ENCODE results near the gene ADCY5.

The ADCY5 gene

DNA sequence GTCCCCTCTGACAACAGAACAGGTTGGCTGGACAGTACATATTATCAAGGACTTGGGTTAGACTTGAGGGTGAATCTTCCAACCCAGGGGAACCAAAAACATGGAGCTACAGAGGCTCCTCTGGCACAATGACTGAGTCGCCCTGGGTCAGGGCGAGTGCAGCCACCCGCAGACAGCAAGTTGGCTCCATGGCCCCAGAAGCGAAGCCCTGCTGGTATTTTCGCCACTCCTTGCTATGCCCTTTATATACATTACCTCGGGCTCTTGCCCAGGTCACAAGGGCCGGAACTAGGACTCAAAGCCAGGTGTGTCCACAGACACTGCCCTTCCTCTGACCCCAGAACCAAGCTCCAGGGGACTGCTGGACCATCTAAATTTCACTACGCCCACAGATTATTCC is 64.6 kb downstream of the ADCY5 start:
- no peak for DNase-seq

DNA sequence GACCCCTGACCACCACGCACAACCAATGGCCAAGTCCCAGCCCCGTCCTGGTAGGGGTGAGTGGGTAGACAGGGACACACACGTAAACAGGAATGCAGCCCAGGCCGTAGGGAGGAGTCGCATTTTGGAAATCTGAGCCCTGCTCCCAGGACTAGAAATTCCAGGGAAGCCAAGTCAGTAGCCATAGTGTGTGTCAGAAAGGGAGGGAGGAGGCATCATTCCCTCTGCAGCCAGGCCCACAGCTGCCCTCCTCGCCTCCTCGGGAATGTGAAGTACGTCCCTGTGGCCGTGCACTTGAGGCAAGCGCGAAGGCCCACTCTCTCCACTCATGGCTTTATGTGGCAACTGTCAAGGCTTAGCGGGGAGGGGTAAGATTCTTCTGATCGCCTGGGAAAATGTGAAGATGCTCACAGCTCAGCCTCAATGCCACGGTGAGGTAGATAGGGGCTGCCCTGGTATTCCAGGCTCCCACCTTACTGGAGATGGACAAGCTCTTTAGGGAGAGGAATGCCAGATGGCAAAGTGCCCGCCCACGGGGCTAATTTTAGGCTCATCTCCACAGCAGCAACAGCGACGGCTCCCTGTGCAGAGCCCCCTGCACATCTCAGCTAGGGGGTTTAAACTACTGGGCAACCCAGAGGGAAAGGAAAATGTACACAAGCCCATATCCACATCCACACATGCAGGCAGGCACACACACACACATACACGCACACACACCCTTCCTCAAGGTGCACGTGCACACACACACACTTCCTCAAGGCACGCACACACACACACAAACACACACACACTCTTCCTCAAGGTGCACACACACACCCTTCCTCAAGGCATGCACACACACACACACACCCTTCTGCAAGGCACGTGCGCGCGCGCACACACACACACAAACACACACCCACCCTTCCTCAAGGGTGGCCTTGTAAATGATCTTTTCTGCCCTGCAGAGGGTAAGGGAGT is 65.5 kb downstream of the ADCY5 start:
- DNase-seq = no peak

DNA sequence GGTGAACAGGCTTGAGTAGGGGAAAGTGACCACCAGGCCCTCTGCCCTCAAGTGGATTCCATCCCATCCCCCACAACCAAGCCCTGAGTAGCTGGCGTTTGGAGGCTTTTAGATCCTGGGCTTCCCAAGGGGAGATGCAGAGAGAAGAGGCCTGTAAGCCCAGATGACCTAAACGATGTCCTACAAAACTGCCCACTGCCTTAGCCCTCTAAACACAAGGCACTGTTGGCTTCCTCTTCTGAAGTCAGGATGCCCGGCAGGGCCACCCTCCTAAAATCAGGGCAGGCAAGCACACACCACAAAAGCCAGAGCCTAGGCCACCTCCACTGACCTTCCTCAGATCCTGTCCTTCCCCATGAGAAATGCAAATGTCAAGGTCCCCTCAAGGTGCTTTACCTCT is 68.6 kb downstream of the ADCY5 start:
- no peak for DNase-seq

DNA sequence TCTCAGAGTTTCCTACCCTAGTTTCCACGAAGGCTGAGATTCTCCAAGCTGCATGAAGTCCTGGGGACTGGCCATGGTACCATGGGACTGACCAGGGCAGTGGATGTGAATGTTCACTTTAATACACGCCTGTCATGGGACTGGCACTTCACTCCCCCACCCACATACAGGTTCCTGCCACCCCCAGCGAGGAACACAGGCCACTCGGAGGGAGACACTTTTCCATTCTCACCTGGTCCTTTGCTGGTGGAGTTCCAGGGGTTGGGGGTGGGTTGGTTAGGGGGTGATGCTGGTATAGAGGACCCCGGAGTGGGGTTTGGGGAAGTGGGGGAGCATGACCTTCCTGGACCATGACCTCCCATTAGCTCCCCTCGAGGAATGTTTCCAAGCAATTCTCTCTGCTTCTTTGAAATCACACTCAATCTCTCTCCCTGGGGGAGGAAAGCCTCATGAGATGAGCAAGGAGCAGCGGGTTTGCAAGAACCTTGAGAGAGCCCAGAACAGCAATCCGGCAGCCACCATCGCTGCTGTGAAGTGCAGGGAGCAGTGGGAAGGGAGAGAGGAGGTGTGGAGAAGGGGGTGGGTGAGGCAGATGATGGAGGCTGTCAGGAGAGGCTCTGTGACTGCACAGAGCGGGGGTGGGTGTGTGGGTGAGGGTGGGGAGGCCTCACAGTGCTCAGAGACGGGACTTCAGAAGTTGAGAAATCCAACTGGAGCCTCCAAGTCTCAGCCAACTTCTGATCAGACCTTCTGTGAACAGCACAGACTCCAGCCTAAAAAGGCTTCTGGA is 69.7 kb downstream of the ADCY5 start:
- DNase-seq = no peak

DNA sequence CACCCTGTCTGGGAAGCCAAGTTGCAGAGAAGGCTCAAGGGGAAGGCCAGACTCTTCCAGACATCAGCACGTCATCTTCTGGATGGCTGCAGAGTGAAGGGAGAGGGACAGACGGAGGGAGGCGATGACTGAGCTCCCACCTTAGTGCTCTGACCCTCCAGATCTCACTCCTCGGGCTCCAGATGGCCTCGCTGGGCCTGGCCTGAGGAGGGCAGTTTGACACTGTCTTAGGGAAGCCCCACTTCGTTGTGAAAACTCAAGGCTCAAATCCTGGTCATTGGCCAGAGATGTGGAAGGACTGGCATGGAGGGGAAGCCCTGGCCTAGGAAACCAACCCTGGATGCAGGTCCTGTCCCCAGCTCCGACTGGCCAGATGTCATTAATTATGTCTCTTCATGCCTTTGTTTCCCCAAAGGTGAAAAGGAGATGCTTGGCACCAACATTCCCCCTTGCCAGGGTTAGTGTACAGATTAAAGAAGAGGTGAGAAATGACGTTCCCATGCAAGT is 70.4 kb downstream of the ADCY5 start:
- DNase-seq = no peak

DNA sequence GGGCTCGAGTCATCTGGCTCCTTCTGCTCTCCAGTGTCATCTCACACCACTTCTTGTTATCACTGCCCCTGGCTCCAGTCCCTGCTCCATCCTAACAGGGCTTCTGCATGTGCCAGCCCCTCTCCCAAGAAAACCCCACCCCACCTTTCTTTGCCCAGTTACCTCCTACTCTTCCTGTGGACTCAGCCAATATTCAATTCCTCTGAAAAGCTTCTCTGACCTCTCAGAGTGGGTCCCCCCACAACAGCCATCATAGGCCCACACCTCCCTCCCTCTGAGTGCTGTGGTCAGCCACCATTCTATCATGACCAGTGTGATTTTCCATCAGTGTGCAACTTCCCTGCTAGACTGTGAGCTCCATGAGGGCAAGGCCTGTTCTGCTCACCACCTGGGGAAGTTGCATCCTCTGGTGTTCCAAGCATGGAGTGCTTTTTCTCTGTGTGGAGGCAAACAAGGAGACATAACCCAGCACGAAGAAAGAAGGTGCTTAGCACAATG is 71.6 kb downstream of the ADCY5 start:
- no peak for DNase-seq

DNA sequence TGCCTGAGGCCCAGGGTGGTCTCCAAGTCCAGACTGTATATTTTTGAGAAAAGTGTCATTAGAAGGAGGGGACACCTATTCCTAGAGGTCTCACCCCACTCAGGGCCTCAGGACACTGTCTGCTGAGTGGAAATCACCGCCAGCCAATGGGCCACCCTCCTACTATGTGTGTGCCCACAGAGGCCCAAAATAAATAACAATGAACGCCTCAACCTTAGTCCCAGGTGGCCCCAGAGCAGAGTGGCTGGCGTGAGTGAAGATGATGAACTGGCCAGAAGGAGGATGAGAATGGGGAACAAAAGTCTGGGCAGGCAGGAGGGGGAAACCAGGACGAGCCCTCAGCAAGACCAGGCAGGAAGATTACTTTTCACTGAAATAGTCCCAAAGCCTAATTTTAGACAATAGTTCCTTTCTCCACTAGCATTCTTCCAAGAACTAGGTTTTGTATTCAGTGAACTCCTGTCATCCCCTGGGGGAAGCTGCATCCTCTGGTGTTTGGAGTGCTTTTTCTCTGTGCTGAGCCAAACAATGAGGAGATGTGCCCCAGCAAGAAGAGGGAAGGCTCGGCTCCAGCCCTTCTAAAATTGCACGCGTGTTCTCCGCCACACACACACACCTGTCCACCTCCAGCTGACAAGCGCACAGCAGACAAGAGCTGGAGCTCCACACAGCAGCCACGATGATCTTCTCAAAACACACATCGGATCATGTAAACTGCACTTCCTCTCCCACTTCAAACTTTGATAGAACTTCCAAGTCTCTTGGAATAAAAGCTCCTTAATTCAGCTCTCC is 72.2 kb downstream of the ADCY5 start:
- DNase-seq = no peak

DNA sequence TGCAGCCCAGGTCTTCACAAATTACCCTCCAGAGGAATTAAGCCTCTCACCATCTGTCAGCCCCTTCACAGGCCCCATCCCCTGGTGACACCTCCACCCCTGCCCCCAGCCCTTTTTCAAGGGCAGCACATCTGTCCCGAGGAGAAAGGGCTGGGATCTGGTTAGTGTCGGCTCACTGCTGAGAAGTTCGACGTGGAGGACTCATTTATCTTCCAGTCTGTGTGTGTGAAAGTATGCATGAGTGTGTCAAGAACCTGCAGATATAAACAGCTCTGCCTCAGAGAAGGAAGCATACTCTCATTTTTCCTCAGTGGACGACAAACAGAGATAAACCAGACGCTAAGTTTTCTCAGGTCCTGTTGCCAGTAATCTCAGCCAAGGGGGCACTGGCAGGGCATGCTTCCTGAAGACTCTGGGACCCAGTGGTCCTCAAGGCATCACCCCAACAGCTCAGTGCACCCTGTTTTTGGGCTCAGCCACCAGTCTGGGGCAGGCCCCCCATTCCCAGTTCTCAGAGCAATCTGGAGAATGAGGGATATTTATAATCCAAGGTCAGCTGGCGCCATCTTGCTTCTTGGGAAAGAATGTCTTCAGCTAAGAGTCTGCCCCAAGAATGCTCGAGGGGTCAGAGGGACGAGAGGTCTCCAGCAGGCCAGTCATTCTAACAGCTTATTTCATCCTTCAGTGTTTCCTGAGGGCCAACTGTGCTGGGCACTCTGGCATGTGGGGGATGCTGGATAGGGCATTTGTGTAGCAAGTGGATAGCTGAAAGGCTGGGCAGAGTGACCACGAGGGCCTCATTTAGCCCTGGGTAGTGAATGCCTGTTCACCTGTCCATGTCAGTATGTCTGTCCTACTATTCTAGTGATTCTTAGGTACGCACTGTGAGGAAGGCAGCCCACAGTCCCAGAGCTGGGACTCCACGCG is 73.6 kb downstream of the ADCY5 start:
- DNase-seq = no peak

DNA sequence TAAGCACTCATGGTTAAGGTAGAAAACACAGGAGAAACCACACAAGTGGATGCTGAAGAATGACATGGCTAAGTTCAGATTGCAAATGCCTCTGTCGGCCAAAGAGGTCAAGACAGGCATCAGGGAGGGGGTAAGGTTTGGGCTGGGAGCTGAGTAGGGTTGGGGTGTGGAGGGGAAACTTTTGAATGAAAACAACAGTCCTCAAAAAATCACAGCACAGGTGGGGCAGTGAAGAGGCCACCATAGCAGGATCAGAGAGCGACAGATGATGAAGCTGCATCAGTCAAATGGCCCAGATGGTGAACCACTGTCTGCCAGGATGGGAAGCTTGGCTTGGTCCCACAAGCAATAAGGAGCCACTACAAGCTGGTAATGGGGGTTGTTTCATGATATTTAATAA is 74.9 kb downstream of the ADCY5 start:
- no peak for DNase-seq

DNA sequence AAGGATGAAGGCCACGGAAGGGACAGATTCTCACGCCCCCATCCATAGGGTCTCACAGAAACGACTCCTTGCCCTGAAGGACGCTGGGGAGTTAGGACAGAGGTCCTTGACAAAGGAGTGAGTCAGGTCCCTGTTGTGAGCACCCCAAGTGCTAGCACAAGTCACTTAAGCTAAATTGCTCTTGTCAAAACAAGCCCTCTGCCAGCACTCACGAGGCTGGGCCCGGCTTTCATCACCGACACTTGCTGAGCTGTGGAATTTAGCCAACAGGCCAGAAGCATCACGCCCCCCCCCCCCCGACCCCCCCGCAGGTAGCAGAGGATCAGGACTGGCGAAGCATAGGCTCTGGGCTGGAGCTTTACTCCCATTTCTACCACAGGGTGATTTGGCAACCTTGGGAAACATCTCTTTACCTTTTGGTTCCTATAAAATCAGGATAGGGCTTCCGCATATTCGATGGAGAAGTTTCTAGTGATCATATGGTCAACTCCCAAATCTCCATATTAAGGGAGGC is 75.4 kb downstream of the ADCY5 start:
- DNase-seq = no peak

DNA sequence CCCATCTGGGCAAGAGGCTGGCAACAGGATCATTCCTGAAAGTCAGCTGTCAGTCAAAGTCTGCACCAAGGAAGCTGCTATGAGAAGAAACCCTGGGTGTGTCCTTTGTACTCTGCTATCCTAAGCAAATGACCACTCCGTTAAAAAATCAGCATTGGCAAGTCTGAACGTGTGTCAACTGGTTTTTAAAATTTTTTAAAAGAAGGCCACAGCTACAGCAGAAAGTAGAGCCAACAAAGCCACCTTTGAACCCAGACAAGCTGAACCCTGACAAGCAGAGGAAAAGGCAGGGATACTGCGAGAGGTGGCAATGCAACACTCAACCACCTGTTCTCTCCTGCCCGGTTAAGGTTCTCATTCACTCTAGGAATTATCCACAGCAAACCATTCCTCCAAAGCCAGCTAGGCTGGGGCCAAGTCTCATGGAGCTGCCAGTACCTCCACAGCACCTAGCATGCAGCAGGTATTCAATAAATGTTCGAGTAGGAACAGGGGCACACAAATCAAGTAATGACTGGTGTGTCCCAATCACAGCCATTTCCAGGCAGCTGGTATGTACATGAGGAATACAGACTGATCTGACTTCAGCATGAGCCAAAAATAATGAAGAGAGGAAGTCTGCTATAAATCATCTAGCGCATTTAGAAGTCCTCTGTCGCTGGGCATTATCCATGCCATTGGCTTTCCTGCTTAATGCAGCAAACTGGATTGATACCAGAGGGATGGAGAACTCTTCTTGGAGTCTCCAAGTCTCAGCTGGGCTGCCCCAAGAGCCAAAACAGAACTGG is 76.0 kb downstream of the ADCY5 start:
- no peak for DNase-seq

DNA sequence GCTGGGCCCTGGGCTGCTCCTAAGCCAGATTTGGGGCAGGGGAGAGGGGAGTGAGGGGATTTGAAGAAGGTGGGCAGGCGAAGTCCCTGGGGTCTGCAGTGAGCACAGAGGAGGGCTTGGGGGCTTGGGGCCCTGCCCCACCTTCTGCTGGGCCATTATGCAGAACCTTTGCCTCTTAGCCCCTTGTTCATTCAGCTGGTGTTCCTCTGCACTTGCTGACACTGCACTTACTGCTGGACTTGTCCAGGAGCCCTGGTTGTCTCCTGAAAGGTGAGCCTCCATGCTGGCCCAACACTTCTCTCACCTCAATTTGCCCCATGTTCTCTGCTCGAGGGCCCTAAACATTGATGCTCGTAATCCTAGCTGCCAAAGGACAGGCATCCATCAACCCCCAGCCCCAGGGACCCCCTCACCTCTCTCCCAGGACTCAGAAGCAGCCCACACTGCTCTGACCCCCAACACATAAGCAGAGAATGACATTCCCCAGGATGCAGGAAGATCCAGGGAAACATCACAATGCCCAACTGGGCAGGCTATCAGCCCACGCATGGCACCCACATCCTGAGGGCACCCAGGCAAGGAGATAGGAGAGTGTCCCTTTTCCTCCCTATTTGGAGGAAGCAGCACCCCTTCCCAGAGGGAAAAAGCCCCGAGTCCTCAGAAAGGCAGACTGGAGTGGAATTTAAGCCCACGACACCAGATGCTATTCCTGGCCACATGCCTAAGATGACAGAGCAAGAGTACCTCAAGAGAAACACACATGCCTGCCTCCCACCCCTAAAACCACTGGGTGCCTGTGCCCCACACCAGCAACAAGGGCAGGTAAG is 76.8 kb downstream of the ADCY5 start:
- no peak for DNase-seq

DNA sequence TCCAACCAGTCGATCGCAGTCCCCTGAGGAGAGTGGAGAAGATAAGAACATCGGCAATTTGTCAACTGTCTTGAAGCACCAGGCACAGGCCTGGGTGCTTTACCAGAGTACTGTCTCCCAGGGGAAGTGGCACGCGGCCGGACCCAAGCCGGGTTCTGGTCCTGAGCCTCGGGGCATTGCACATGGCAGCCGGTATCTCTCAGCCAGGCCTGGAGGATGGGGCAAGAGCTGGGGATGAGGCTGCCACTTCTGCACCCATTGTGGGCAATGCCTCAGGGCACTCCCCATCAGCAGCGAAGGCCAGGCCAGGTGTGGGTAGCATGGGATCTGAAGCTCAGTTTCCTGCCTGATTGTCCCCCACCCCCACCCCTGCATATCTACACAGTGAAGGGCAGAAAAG is 77.5 kb downstream of the ADCY5 start:
- no peak for DNase-seq

DNA sequence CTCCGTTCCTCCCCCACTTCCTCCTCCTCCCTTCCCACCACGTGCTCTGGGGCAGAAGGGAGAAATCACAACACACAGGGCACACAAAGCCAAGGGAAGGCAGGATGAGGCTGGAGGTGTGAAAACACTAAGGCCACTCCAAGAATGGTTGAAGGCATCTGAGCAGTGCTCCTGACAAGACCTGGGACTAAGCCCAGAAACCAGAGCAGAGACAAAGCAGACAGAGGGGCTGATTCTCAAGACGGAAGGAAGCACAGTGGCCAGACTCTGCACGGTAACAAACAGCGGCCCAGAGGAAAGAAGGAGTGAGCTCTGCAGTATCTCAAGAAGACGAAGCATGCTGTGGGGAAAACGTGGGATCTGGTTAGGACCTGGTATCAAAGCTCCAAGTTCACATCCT is 78.1 kb downstream of the ADCY5 start:
- no peak for DNase-seq

DNA sequence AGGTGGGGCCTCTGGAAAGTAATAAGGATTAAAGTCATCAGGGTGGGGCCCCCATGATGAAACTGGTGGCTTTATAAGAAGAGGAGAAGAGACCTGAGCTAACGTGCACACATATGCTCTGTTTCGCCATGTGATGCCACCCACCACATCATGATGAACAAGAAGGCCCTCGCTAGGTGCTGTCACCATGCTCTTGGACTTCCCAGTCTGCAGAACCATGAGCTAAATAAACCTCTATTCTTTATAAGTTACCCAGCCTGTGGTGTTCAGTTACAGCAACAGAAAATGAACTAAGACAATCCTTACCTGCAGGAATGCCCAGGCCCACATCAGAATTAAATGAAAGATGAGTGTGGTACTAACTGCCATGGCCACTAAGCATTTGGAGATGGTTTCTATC is 79.8 kb downstream of the ADCY5 start:
- DNase-seq = no peak

DNA sequence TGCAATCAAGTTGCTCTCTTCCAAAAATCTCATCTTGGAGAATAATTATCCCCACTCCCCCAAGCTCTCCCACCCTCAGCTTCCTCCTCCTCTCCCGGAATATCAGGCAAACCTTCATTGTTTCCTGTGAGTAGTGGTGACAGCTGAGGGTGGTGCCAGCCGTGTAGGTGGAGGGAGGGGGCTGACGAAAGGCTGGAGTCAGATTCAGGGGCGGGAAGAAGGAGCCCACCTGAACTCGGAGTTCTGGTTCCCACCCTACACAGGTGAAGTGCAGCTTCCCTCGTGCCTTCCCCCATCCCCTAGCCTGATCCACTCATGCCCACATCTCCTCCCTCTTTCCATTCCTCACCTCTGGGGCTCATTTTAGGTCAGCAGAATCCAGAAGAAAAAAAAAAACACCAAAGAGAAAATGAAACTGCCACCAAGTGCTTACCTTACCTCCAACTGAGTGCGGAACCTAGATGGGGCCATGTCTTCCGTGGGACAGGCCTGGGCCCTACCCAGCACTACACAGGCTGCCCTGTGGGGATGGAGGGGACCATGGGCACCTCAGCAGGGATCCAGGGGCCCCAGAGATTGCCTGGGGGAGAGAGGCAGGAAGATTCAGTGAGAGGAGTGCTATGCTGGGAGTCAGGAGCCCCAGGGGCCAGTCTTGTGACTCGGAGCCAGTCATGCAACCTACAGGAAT is 81.3 kb downstream of the ADCY5 start:
- DNase-seq = no peak

DNA sequence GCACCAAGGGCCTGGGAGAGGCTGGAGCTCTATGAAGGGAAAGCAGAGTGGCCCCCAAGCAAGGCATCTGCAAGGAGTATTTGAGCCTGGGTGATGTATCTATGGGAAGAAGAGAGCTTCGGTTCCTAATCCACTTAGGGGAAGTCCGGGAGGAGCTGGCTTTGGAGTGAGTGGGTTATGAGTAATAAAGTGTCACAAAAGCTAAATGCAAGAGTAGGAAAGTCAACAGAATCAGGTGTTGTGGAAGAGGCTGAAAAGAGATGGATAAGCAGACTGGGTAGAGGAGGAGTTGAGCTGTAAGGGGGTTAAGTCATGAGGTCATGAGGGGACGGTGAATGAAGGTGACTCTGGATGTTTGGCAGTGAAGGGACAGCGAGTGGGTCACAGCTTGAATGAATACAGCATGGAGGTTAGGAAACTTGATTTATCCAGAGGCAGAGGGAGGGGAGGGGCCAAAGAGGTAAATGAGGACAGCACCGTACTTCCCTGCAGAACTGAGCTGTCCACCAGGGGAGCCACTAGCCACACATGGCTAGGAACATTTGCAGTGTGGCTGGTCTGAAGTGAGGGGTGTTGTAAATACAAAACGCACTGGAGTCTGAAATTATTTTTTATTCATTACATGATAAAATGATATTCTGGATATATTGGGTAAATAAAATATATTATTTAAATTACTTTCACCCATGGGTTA is 83.3 kb downstream of the ADCY5 start:
- DNase-seq = no peak

DNA sequence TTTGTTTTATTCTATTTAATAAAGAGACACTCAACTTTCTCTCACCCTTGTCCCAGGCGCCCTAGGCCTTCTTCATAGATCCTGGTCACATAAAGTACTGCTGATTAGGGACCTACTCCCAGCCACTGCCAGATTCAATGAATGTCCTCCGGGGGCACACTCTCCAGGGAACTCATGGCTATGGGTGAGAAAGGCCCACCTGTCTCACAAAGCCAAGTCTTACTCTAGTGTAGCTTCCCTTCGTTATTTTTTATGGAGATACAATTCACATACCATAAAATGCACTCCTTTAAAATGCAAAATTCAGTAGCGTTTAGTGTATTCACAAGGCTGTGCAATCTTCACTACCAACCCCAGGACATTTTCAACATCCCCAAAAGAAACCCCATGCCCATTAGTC is 87.8 kb downstream of the ADCY5 start:
- no peak for DNase-seq
